Activated naive CD8-positive, alpha-beta T cell treated with anti-CD3 and anti-CD28 coated beads for 36 hours (primary cell): ENCODE data around the gene SEMA3B. TPM values are rescaled to one million over a fixed set of nuclear protein-coding genes. Genes with fewer than 3 reads are reported as not detected.
"Not testable (repeated sequence)": the region's sequence is repeated elsewhere in the genome, so short reads cannot be mapped to it uniquely, and the experiment has no call there.

ENCODE experiments used
- DNase-seq: peaks from one replicate; pipeline ENCODE4 v3.0.0; 2021
- H3K27ac Mint-ChIP-seq: one replicate; pipeline ENCODE4 v1.8.0; 2022; ENCODE audit warnings: mild to moderate bottlenecking, moderate library complexity, mixed read lengths
- H3K27me3 Mint-ChIP-seq: one replicate; pipeline ENCODE4 v1.8.0; 2022; ENCODE audit warnings: mild to moderate bottlenecking, mixed read lengths
- H3K36me3 Mint-ChIP-seq: one replicate; pipeline ENCODE4 v1.8.0; 2021; ENCODE audit warnings: mild to moderate bottlenecking, mixed read lengths
- H3K4me1 Mint-ChIP-seq: one replicate; pipeline ENCODE4 v1.8.0; 2021; ENCODE audit warnings: mixed read lengths
- H3K4me3 Mint-ChIP-seq: one replicate; pipeline ENCODE4 v1.8.0; 2022; ENCODE audit warnings: mild to moderate bottlenecking, moderate library complexity, mixed read lengths
- H3K9me3 Mint-ChIP-seq: one replicate; pipeline ENCODE4 v1.8.0; 2022; ENCODE audit warnings: mixed read lengths
- total RNA-seq, 2 experiments: library from RNA; stranded (reverse); gene quantifications; one replicate each; pipeline ENCODE4 v1.2.3, GENCODE V29; 2021

Gene SEMA3B
- 1 to 10 TPM; 1.2 to 1.6 TPM for total RNA-seq

- Mint-ChIP-seq H3K4me1 (peaks cover 9% of the 10 kb centered on the region), H3K9me3 (no peaks in the 10 kb centered on the region), H3K36me3 (no peaks in the 10 kb centered on the region), H3K4me3 (no peak within 1 kb of the TSS), H3K27ac (no peak within 1 kb of the TSS), H3K27me3 (peaks cover 34% of the 10 kb centered on the region)
- DNase-seq, result no peak
These were observed at the start of gene SEMA3B for GRCh38 chr3:50268703-50269451. Gene SEMA3B (plus strand): TSS chr3:50269147. CDS start chr3:50269241, 94 bp downstream.

DNA sequence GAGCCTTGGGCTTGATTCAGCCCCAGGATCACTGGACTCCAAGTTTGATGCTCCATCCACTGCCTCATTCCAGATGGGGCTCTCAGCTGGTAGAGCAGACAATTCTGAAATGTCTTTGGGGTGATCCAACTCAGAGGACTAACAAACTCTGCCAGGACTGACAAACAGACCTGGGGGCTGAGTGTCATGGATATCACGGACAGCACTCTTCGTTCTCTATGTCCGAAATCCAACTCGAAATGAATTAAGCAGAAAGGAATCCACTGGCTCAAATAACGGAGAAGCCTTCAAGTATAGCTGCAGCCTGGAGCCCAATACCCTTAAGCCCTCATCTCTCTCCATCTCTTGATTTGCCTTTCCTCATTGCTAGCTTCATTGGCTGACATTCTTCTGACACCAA, 49.7 kb upstream of the SEMA3B start:
- Mint-ChIP-seq H3K4me3 (no peak overlapping the region), H3K27ac (no peak overlapping the region), H3K4me1 (no peaks in the 10 kb centered on the region)

DNA sequence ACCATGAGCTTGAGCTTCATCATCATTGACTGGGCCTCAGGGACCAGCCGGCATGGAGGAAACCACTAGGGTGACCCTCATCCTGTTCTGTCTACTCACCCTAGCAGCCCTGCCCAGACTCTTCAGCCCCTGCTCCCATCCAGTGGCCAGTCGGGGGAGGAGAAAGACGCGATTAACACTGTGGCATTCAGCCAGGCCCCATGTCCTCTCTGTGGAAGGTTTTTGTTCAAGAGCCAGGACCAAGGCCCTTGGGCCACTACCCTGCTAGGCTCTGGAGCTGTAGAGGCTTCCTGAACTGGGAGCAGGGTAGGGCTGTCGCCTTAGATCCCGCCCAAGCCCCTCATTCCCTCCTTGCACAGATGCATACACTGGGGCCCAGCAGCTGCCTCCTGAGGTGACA, 48.8 kb upstream of the SEMA3B start:
- Mint-ChIP-seq H3K9me3 (no peaks in the 10 kb centered on the region), H3K36me3 (no peaks in the 10 kb centered on the region), H3K27ac (no peak overlapping the region), H3K4me3 (no peak overlapping the region), H3K27me3 (peaks cover 13% of the 10 kb centered on the region), H3K4me1 (no peaks in the 10 kb centered on the region)
- no peak for DNase-seq

More for the DNA sequence above, 49.7 kb upstream of the SEMA3B start:
- DNase-seq, result no peak
- Mint-ChIP-seq H3K36me3 (no peaks in the 10 kb centered on the region), H3K27me3 (peaks cover 6% of the 10 kb centered on the region), H3K9me3 (no peaks in the 10 kb centered on the region)

GRCh38 chr3:50221051-50221410, 47.9 kb upstream of the SEMA3B start:
- DNase-seq, result no peak
- H3K27me3 Mint-ChIP-seq, result peaks cover 15% of the 10 kb centered on the region
- H3K4me1 Mint-ChIP-seq, result peaks cover 4% of the 10 kb centered on the region
- no peaks in the 10 kb centered on the region for H3K9me3 Mint-ChIP-seq
- no peaks in the 10 kb centered on the region for H3K36me3 Mint-ChIP-seq
- H3K4me3 Mint-ChIP-seq, result no peak overlapping the region
- H3K27ac Mint-ChIP-seq, result no peak overlapping the region

- H3K4me3 Mint-ChIP-seq, result no peak overlapping the region
- peaks cover 15% of the 10 kb centered on the region for H3K27me3 Mint-ChIP-seq
- DNase-seq, result no peak
- H3K27ac Mint-ChIP-seq, result no peak overlapping the region
- no peaks in the 10 kb centered on the region for H3K36me3 Mint-ChIP-seq
- peaks cover 5% of the 10 kb centered on the region for H3K4me1 Mint-ChIP-seq
- no peaks in the 10 kb centered on the region for H3K9me3 Mint-ChIP-seq
These were observed 47.4 kb upstream of the SEMA3B start for GRCh38 chr3:50221411-50222168.

- DNase-seq, result no peak
- no peaks in the 10 kb centered on the region for H3K36me3 Mint-ChIP-seq
- no peak overlapping the region for H3K27ac Mint-ChIP-seq
- H3K27me3 Mint-ChIP-seq, result peaks cover 15% of the 10 kb centered on the region
- peaks cover 9% of the 10 kb centered on the region for H3K4me1 Mint-ChIP-seq
- H3K9me3 Mint-ChIP-seq, result no peaks in the 10 kb centered on the region
- no peak overlapping the region for H3K4me3 Mint-ChIP-seq
These were observed 46.8 kb upstream of the SEMA3B start for GRCh38 chr3:50222169-50222528.

GRCh38 chr3:50224639-50225038, 44.3 kb upstream of the SEMA3B start:
- H3K27ac Mint-ChIP-seq, result no peak overlapping the region
- no peaks in the 10 kb centered on the region for H3K9me3 Mint-ChIP-seq
- H3K36me3 Mint-ChIP-seq, result no peaks in the 10 kb centered on the region
- peaks cover 9% of the 10 kb centered on the region for H3K27me3 Mint-ChIP-seq
- H3K4me3 Mint-ChIP-seq, result no peak overlapping the region
- DNase-seq, result no peak
- peaks cover 14% of the 10 kb centered on the region for H3K4me1 Mint-ChIP-seq

GRCh38 chr3:50226888-50227389, 42.0 kb upstream of the SEMA3B start:
- Mint-ChIP-seq H3K9me3 (no peaks in the 10 kb centered on the region), H3K36me3 (no peaks in the 10 kb centered on the region), H3K4me1 (peaks cover 14% of the 10 kb centered on the region), H3K4me3 (peak overlapping the region; percentile 95), H3K27ac (peak overlapping the region; percentile 90), H3K27me3 (peaks cover 9% of the 10 kb centered on the region)
- peak; percentile 53 for DNase-seq

GRCh38 chr3:50227390-50228183, 41.4 kb upstream of the SEMA3B start:
- Mint-ChIP-seq H3K4me3 (peak overlapping the region; percentile 95), H3K9me3 (no peaks in the 10 kb centered on the region), H3K36me3 (no peaks in the 10 kb centered on the region), H3K27ac (peak overlapping the region; percentile 87), H3K4me1 (peaks cover 14% of the 10 kb centered on the region), H3K27me3 (peaks cover 9% of the 10 kb centered on the region)
- DNase-seq, result peak; percentile 95

- DNase-seq, H3K36me3 Mint-ChIP-seq, H3K9me3 Mint-ChIP-seq, H3K27me3 Mint-ChIP-seq: not testable (repeated sequence)
- H3K4me3 Mint-ChIP-seq, result peak overlapping the region; percentile 90
- peaks cover 14% of the 10 kb centered on the region for H3K4me1 Mint-ChIP-seq
- peak overlapping the region; percentile 87 for H3K27ac Mint-ChIP-seq
These were observed 40.7 kb upstream of the SEMA3B start for GRCh38 chr3:50228184-50228763.

GRCh38 chr3:50229490-50229889, 39.5 kb upstream of the SEMA3B start:
- Mint-ChIP-seq H3K27ac (no peak overlapping the region), H3K4me1 (peaks cover 14% of the 10 kb centered on the region), H3K9me3 (no peaks in the 10 kb centered on the region), H3K4me3 (no peak overlapping the region), H3K36me3 (no peaks in the 10 kb centered on the region), H3K27me3 (peaks cover 9% of the 10 kb centered on the region)
- no peak for DNase-seq

DNA sequence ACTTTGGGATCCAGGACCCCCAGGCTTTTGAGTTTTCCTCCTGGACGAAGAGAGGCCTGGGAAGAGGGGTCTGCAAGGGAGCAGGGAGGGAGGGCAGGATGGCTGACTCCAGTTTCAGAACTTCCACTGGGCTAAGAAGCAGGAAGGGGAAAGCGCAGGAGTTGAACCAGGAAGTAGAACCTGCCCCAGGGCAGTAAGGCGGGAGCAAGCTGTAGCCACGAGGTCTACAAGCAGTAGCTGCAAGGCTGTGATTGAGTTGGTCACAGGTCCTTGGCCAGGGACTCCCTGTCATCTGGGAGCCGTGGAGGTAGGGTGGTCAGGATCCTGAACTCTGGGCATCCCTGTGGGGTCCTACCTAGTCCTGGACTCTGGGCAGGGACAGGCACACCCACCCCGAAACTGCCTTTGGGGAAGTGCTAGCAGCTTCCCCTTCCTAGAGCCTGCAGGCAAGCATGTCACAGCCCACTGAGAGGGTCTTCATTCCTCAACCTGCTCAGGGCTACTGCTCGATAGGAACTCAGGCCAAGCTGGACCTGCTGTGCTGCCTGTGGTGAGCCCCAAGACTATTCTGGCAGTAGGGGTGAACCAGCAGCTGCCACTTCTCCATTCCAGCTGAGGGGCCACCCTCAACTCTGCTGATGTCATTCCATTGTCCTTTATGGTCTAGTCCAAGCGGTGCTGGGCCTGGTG, 38.7 kb upstream of the SEMA3B start:
- DNase-seq, result no peak
- Mint-ChIP-seq H3K27ac (no peak overlapping the region), H3K36me3 (no peaks in the 10 kb centered on the region), H3K9me3 (no peaks in the 10 kb centered on the region), H3K4me3 (no peak overlapping the region), H3K4me1 (peaks cover 16% of the 10 kb centered on the region), H3K27me3 (peaks cover 1% of the 10 kb centered on the region)

- Mint-ChIP-seq H3K36me3 (no peaks in the 10 kb centered on the region), H3K27me3 (no peaks in the 10 kb centered on the region), H3K4me1 (peaks cover 19% of the 10 kb centered on the region), H3K9me3 (no peaks in the 10 kb centered on the region), H3K4me3 (no peak overlapping the region), H3K27ac (no peak overlapping the region)
- no peak for DNase-seq
These were observed 38.2 kb upstream of the SEMA3B start for GRCh38 chr3:50230794-50231125.

- Mint-ChIP-seq H3K9me3 (no peaks in the 10 kb centered on the region), H3K27ac (no peak overlapping the region), H3K4me3 (no peak overlapping the region), H3K4me1 (peaks cover 15% of the 10 kb centered on the region), H3K36me3 (peaks cover 2% of the 10 kb centered on the region), H3K27me3 (no peaks in the 10 kb centered on the region)
- DNase-seq, result no peak
These were observed 37.4 kb upstream of the SEMA3B start for GRCh38 chr3:50231581-50231980.
